CD4-positive, alpha-beta T cell treated with Interferon gamma for 1 hour (primary cell): ENCODE measurements around the gene RUNX2.

ENCODE experiments used
- DNase-seq: peaks from one replicate; pipeline ENCODE4 v3.0.0-alpha.2; 2020

RUNX2 gene

GRCh38 chr6:45351667-45352066 lies 23.5 kb downstream of the RUNX2 start:
- DNase-seq, result no peak

- DNase-seq, result no peak
Observed at GRCh38 chr6:45353654-45354053, 25.5 kb downstream of the RUNX2 start.

DNA sequence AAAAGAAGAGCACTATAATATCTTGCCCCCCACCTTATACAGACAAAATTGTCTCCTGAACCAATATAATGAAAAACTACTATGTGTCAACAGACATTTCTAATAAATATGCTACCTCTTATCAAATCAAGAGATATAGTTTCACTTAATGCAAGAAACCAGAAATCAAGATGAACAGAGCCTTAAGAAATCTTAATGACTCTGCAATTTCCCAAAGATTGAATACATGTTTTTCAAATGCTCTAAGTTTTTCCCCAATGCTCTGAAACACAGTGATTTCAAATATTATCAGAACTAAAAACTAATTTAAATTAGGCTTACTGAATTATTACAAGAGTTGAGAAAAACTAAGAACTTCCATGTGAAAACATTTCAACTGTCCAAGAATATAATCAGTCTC lies 36.3 kb downstream of the RUNX2 start:
- DNase-seq, result no peak

DNA sequence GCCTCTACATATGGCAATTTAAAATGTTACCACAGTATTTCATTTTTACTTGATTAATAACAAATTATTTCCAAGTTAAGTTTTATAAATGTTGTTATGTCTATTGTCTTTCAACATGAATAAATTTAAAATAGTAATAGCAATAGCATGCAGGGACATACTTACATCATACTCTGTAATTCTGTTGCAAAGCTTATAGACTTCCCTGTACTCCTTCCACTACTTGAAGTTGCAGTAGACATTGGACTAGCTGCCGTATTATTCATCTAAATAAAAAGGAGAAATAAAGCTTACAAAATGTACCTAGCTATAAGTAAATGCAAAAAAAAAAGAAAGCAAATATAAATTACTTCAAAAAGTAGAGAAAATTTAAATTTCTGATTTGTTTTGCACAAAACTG lies 36.9 kb downstream of the RUNX2 start:
- no peak for DNase-seq

DNA sequence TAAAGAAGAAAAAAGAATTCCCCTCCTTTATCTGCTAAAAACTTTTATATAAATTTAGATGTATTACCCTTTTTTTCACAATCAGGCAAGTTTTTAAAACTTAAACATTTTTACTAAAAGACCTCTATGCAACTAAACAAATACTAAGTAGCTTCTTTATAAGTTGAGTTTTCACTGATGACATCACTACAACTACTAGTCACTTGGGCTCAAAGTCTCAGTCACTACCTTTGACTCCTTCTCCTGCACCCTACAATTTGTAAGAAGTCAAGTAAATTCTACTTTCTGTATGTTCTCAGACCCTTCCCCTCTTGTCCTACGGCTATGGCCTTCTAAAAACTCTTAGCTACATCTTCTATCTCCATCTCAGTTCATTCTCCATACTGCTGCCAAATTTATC lies 38.4 kb downstream of the RUNX2 start:
- no peak for DNase-seq

DNA sequence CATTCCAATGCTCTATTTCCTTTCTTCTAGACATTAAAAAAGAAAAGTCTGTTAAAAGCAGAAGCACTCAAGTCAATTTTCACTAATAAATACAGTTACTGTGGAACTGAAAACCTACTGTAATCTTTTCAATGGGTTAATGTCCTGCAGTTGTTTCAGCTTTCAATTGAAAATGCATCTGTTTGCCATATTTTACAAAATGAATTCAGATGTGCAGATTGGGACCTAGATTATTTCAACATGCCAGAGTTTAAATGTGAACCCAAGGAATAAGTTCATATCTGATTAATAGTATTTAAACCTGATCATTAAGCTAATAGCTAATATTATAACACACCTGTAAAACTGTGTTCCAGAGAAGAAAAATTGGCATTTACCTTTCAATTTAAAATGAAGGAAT lies 39.9 kb downstream of the RUNX2 start:
- DNase-seq, result no peak

- no peak for DNase-seq
Observed at GRCh38 chr6:45369870-45370269, 41.7 kb downstream of the RUNX2 start.

DNA sequence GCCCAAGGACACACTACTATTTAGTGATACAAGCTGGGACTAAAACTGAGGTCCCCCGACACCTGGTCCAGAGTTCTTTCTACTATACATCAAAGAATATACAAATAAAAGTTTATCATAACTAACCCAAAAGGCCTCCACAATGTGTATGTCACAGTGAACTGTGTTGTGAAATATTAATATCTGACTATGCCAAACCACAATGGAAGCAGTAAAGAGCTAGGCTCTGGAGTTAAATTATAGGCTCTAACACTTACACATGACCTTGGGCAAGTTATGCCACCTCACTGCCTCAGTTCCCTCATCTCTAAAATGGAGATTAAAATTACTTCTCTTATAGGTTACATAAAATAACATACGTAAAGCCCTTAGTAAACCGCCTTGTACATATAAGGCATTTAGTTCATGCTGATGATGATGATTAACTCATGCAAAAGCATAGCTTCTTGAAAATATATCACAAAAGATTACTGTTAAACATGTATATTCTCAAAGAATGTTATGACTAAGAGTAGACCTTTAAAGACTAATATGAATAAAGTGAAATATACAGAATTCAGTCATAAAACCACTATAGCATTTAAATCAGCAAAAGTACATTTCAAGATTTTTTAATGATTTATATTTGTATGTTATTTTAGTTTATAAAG lies 43.9 kb downstream of the RUNX2 start:
- no peak for DNase-seq

GRCh38 chr6:45375449-45375848 lies 47.3 kb downstream of the RUNX2 start:
- DNase-seq, result no peak

GRCh38 chr6:45376310-45377042 lies 48.3 kb downstream of the RUNX2 start:
- DNase-seq, result no peak

- DNase-seq, result no peak
Observed at GRCh38 chr6:45377043-45377553, 49.0 kb downstream of the RUNX2 start.

- peak; percentile 93 for DNase-seq
Observed at GRCh38 chr6:45377554-45378333, 49.6 kb downstream of the RUNX2 start, which contains the start of gene SUPT3H. Gene SUPT3H, minus strand, starts transcription at chr6:45377934.

- no peak for DNase-seq
Observed at GRCh38 chr6:45378334-45378926, 50.3 kb downstream of the RUNX2 start.

DNA sequence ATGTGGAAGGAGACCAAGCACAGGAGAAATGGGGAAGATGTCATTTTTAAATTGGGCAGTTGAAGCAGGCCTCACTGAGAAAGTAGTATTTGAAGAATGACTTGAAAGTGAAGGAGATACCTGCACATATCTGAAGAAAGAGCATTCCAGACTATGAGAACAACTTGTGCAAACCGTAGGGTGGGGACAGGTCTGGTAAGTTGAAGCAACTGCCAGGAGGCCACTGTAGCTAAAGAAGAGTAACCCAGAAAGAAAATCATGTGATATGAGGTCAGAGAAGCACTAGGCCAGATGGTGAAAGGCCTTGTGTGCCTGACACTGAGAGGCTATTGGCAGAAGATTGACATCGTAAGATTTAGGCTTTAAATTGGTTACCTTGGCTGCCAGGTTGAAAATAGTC lies 54.3 kb downstream of the RUNX2 start:
- no peak for DNase-seq

DNA sequence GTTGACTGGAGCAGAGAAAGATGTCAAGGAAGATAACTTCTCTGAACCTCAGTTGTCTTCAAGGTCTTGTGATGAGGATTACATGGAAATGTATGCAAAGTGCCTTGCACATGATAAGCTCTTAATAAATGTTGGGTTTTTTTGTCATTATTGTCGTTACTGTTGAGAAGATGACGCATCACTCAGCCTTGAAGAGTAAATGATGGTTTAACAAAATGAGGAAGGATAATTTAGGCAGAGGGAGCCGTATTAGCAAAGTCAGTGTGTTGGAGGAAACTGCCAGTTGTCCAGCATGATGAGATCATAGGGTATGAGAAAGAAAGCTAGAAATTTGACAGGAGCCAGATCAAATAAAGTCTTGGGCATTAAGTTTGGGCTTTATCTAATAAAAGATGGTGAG lies 58.4 kb downstream of the RUNX2 start:
- DNase-seq, result no peak

GRCh38 chr6:45387236-45387635 lies 59.1 kb downstream of the RUNX2 start:
- no peak for DNase-seq

- no peak for DNase-seq
Observed at GRCh38 chr6:45388328-45388727, 60.2 kb downstream of the RUNX2 start.

GRCh38 chr6:45394586-45395095 lies 66.5 kb downstream of the RUNX2 start:
- DNase-seq, result no peak

- DNase-seq, result no peak
Observed at GRCh38 chr6:45398075-45398813, 70.1 kb downstream of the RUNX2 start.

DNA sequence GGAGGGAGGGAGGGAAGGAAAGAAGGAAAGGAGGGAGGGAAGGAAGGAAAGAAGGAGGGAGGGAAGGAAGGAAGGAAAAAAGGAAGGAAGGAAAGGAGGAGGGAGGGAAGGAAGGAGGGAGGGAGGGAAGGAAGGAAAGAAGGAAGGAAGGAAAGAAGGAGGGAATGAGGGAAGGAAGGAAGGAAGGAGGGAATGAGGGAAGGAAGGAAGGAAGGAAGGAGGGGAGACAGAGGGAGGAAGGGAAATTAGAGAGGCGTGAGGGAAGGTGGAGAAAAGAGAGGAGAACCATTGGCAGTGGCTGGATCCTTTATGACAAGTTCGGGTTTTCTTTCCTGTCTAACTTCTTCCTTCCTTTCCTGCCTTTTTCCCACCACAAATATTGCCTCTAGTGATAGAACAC lies 71.9 kb downstream of the RUNX2 start:
- DNase-seq, result no peak

DNA sequence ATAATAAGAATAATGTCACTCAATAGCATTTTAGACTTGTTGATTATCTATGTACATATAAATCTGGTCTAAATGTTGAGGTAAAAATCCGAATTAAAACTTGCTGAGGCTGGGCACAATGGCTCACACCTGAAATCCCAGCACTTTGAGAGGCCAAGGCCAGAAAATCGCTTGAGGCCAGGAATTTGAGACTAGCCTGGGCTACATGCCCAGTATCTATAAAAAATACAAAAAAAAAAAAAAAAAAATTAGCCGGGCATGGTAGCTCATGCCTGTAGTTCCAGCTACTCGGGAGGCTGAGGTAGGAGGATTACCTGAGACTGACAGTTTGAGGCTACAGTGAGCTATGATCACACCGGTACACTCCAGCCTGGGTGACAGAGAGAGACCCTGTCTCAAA lies 83.8 kb downstream of the RUNX2 start:
- no peak for DNase-seq

GRCh38 chr6:45415315-45415714 lies 87.2 kb downstream of the RUNX2 start:
- no peak for DNase-seq
